ENCODE results near the gene RCCD1. TPM values are rescaled to one million over a fixed set of nuclear protein-coding genes. Genes with fewer than 3 reads are reported as not detected.

RCCD1 gene
- total RNA-seq, 1 donor from 2014 or later: 32.7 TPM

- TF ChIP-seq CTCF (conservative IDR thresholded peaks at IDR 0.05; ENCODE audit: low read depth, low read length): no peak
- no peak overlapping the region for H3K4me3 ChIP-seq (ENCODE audit: low read depth, low read length)
- no peak for DNase-seq (ENCODE audit: low read depth)
These were observed 40.2 kb upstream of the RCCD1 start for GRCh38 chr15:90914305-90915080.

GRCh38 chr15:90915216-90915807 is 39.4 kb upstream of the RCCD1 start:
- no peak overlapping the region for H3K4me3 ChIP-seq (ENCODE audit: low read depth, low read length)
- TF ChIP-seq CTCF (conservative IDR thresholded peaks at IDR 0.05; ENCODE audit: low read depth, low read length): no peak
- no peak for DNase-seq (ENCODE audit: low read depth)

- no peak for TF ChIP-seq CTCF (conservative IDR thresholded peaks at IDR 0.05; ENCODE audit: low read depth, low read length)
- no peak for DNase-seq (ENCODE audit: low read depth)
- no peak overlapping the region for H3K4me3 ChIP-seq (ENCODE audit: low read depth, low read length)
These were observed 38.8 kb upstream of the RCCD1 start for GRCh38 chr15:90915808-90916440.

- no peak for TF ChIP-seq CTCF (conservative IDR thresholded peaks at IDR 0.05; ENCODE audit: low read depth, low read length)
- no peak for DNase-seq (ENCODE audit: low read depth)
These were observed 38.2 kb upstream of the RCCD1 start for GRCh38 chr15:90916461-90916860.

GRCh38 chr15:90917569-90917968 is 37.1 kb upstream of the RCCD1 start:
- TF ChIP-seq CTCF (conservative IDR thresholded peaks at IDR 0.05; ENCODE audit: low read depth, low read length): no peak
- H3K4me3 ChIP-seq (ENCODE audit: low read depth, low read length): no peak overlapping the region
- DNase-seq (ENCODE audit: low read depth): no peak

More at GRCh38 chr15:90916461-90916860, 38.2 kb upstream of the RCCD1 start:
- H3K4me3 ChIP-seq (ENCODE audit: low read depth, low read length): no peak overlapping the region

GRCh38 chr15:90918034-90918788 is 36.5 kb upstream of the RCCD1 start:
- TF ChIP-seq CTCF (conservative IDR thresholded peaks at IDR 0.05; ENCODE audit: low read depth, low read length): no peak
- H3K4me3 ChIP-seq (ENCODE audit: low read depth, low read length): no peak overlapping the region
- no peak for DNase-seq (ENCODE audit: low read depth)

Data from epithelial cell of proximal tubule (primary cell).